Measurements from ENCODE around the gene STT3A. TPM values are rescaled to one million over a fixed set of nuclear protein-coding genes. Genes with fewer than 3 reads are reported as not detected.

Gene STT3A
- total and polyA plus RNA-seq, 2 experiments from 2014 or later, result 91.7 to 156 TPM

DNA sequence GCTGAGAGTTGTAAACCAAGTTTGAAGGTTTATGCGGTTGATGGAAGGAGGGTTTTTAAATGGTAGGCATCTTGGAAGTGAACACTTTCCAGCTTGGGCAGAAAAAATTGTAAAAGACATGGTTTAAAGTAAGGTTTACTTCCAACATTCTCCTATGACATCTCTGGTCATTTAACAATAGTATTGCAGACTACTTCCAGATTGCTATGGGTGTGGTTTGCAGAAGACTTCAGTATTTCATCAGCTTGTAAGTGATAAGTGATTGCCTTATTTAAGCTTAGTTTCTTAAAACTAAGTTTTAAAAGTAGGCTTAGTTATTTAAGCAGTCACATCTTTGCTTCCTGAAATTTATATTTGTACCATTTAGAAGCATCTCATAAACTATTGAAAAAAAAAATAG lies 7.2 kb upstream of the STT3A start:
- DNase-seq (ENCODE audit: low spot score) (no peak), ATAC-seq (no peak)
- Histone ChIP-seq H3F3A (replicated peaks; ENCODE audit: low read depth) (no peaks in the 10 kb centered on the region), H3K27ac (ENCODE audit: low read depth) (no peak overlapping the region), H3K4me3 (no peak overlapping the region), H3K9me2 (ENCODE audit: insufficient read depth) (no peaks in the 10 kb centered on the region), H2AFZ (no peak overlapping the region), H4K20me1 (replicated peaks; ENCODE audit: insufficient read depth) (peaks cover 2% of the 10 kb centered on the region; the same call in 1 of the 2 replicates), H3K36me3 (ENCODE audit: insufficient read depth) (peaks cover 30% of the 10 kb centered on the region), H3K4me2 (no peak overlapping the region), H3K27me3 (ENCODE audit: insufficient read depth) (no peaks in the 10 kb centered on the region), H3K4me1 (ENCODE audit: insufficient read depth) (no peaks in the 10 kb centered on the region), H3K79me2 (replicated peaks; ENCODE audit: insufficient read depth) (no peaks in the 10 kb centered on the region)
- peaks cover 3% of the 10 kb centered on the region for H3K27me3 Mint-ChIP-seq (ENCODE audit: insufficient read depth, low read depth, poor library complexity)
- TF ChIP-seq, protein P1, sequence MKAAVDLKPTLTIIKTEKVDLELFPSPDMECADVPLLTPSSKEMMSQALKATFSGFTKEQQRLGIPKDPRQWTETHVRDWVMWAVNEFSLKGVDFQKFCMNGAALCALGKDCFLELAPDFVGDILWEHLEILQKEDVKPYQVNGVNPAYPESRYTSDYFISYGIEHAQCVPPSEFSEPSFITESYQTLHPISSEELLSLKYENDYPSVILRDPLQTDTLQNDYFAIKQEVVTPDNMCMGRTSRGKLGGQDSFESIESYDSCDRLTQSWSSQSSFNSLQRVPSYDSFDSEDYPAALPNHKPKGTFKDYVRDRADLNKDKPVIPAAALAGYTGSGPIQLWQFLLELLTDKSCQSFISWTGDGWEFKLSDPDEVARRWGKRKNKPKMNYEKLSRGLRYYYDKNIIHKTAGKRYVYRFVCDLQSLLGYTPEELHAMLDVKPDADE (IDR thresholded peaks at IDR 0.05), result no peak
- TF ChIP-seq STAT1 (IDR thresholded peaks at IDR 0.05; ENCODE audit: unreplicated experiment) (no peak), CREB1 (CRISPR knock-in tag; IDR thresholded peaks at IDR 0.05; ENCODE audit: low read depth) (no peak), EZH2phosphoT487 (IDR thresholded peaks at IDR 0.05; ENCODE audit: unreplicated experiment) (no peak), POLR2AphosphoS5 (IDR thresholded peaks at IDR 0.05; ENCODE audit: low read depth) (no peak), ZNF114 (CRISPR knock-in tag; IDR thresholded peaks at IDR 0.05) (no peak), NANOG (IDR thresholded peaks at IDR 0.05; ENCODE audit: borderline replicate concordance) (no peak), ZNF331 (CRISPR knock-in tag; IDR thresholded peaks at IDR 0.05; ENCODE audit: low read depth) (no peak), JUNB (IDR thresholded peaks at IDR 0.05; ENCODE audit: unreplicated experiment) (no peak), EZH2 (IDR thresholded peaks at IDR 0.05; ENCODE audit: low read depth, unreplicated experiment) (no peak)
- TF ChIP-seq, protein P2, sequence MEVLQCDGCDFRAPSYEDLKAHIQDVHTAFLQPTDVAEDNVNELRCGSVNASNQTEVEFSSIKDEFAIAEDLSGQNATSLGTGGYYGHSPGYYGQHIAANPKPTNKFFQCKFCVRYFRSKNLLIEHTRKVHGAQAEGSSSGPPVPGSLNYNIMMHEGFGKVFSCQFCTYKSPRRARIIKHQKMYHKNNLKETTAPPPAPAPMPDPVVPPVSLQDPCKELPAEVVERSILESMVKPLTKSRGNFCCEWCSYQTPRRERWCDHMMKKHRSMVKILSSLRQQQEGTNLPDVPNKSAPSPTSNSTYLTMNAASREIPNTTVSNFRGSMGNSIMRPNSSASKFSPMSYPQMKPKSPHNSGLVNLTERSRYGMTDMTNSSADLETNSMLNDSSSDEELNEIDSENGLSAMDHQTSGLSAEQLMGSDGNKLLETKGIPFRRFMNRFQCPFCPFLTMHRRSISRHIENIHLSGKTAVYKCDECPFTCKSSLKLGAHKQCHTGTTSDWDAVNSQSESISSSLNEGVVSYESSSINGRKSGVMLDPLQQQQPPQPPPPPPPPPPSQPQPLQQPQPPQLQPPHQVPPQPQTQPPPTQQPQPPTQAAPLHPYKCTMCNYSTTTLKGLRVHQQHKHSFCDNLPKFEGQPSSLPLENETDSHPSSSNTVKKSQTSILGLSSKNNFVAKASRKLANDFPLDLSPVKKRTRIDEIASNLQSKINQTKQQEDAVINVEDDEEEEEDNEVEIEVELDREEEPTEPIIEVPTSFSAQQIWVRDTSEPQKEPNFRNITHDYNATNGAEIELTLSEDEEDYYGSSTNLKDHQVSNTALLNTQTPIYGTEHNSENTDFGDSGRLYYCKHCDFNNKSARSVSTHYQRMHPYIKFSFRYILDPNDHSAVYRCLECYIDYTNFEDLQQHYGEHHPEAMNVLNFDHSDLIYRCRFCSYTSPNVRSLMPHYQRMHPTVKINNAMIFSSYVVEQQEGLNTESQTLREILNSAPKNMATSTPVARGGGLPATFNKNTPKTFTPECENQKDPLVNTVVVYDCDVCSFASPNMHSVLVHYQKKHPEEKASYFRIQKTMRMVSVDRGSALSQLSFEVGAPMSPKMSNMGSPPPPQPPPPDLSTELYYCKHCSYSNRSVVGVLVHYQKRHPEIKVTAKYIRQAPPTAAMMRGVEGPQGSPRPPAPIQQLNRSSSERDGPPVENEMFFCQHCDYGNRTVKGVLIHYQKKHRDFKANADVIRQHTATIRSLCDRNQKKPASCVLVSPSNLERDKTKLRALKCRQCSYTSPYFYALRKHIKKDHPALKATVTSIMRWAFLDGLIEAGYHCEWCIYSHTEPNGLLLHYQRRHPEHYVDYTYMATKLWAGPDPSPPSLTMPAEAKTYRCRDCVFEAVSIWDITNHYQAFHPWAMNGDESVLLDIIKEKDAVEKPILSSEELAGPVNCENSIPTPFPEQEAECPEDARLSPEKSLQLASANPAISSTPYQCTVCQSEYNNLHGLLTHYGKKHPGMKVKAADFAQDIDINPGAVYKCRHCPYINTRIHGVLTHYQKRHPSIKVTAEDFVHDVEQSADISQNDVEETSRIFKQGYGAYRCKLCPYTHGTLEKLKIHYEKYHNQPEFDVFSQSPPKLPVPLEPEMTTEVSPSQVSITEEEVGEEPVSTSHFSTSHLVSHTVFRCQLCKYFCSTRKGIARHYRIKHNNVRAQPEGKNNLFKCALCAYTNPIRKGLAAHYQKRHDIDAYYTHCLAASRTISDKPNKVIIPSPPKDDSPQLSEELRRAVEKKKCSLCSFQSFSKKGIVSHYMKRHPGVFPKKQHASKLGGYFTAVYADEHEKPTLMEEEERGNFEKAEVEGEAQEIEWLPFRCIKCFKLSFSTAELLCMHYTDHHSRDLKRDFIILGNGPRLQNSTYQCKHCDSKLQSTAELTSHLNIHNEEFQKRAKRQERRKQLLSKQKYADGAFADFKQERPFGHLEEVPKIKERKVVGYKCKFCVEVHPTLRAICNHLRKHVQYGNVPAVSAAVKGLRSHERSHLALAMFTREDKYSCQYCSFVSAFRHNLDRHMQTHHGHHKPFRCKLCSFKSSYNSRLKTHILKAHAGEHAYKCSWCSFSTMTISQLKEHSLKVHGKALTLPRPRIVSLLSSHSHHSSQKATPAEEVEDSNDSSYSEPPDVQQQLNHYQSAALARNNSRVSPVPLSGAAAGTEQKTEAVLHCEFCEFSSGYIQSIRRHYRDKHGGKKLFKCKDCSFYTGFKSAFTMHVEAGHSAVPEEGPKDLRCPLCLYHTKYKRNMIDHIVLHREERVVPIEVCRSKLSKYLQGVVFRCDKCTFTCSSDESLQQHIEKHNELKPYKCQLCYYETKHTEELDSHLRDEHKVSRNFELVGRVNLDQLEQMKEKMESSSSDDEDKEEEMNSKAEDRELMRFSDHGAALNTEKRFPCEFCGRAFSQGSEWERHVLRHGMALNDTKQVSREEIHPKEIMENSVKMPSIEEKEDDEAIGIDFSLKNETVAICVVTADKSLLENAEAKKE (CRISPR knock-in tag; IDR thresholded peaks at IDR 0.05), result no peak
- TF ChIP-seq, protein P3, sequence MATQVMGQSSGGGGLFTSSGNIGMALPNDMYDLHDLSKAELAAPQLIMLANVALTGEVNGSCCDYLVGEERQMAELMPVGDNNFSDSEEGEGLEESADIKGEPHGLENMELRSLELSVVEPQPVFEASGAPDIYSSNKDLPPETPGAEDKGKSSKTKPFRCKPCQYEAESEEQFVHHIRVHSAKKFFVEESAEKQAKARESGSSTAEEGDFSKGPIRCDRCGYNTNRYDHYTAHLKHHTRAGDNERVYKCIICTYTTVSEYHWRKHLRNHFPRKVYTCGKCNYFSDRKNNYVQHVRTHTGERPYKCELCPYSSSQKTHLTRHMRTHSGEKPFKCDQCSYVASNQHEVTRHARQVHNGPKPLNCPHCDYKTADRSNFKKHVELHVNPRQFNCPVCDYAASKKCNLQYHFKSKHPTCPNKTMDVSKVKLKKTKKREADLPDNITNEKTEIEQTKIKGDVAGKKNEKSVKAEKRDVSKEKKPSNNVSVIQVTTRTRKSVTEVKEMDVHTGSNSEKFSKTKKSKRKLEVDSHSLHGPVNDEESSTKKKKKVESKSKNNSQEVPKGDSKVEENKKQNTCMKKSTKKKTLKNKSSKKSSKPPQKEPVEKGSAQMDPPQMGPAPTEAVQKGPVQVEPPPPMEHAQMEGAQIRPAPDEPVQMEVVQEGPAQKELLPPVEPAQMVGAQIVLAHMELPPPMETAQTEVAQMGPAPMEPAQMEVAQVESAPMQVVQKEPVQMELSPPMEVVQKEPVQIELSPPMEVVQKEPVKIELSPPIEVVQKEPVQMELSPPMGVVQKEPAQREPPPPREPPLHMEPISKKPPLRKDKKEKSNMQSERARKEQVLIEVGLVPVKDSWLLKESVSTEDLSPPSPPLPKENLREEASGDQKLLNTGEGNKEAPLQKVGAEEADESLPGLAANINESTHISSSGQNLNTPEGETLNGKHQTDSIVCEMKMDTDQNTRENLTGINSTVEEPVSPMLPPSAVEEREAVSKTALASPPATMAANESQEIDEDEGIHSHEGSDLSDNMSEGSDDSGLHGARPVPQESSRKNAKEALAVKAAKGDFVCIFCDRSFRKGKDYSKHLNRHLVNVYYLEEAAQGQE (IDR thresholded peaks at IDR 0.05; ENCODE audit: unreplicated experiment), result no peak
- TF ChIP-seq, protein P4, sequence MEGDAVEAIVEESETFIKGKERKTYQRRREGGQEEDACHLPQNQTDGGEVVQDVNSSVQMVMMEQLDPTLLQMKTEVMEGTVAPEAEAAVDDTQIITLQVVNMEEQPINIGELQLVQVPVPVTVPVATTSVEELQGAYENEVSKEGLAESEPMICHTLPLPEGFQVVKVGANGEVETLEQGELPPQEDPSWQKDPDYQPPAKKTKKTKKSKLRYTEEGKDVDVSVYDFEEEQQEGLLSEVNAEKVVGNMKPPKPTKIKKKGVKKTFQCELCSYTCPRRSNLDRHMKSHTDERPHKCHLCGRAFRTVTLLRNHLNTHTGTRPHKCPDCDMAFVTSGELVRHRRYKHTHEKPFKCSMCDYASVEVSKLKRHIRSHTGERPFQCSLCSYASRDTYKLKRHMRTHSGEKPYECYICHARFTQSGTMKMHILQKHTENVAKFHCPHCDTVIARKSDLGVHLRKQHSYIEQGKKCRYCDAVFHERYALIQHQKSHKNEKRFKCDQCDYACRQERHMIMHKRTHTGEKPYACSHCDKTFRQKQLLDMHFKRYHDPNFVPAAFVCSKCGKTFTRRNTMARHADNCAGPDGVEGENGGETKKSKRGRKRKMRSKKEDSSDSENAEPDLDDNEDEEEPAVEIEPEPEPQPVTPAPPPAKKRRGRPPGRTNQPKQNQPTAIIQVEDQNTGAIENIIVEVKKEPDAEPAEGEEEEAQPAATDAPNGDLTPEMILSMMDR (conservative IDR thresholded peaks at IDR 0.05; ENCODE audit: low read depth in 2 of 2), result no peak
- H3K4me3 Mint-ChIP-seq, result no peak overlapping the region
- H3K36me3 Mint-ChIP-seq (ENCODE audit: low read depth), result peaks cover 39% of the 10 kb centered on the region
- no peaks in the 10 kb centered on the region for H3K4me1 Mint-ChIP-seq
- H3K9me3 Mint-ChIP-seq, result no peaks in the 10 kb centered on the region
- no peak overlapping the region for H3K27ac Mint-ChIP-seq

Data from GM23338 (cell line).